NCI-H1092 treated with DMSO at 0.1 percent for 48 hours (cell line): ENCODE measurements around the gene TMEM271.
"Not testable (repeated sequence)": the region's sequence is repeated elsewhere in the genome, so short reads cannot be mapped to it uniquely, and the experiment has no call there.

ENCODE experiments used
- DNase-seq: peaks from one replicate; lab custom pipeline; 2025; lab: John Stamatoyannopoulos, UW

The TMEM271 gene

GRCh38 chr4:578451-579443 is 2.7 kb upstream of the TMEM271 start:
- no peak for DNase-seq

- DNase-seq, result no peak
Observed at GRCh38 chr4:577499-578450, 1.7 kb upstream of the TMEM271 start.

- DNase-seq, result no peak
Observed at GRCh38 chr4:576991-577498, 950 bp upstream of the TMEM271 start.

- peak; percentile 41 for DNase-seq
Observed at GRCh38 chr4:575281-576141, 584 bp downstream of the TMEM271 start.

- no peak for DNase-seq
Observed at GRCh38 chr4:574346-575161, 1.5 kb downstream of the TMEM271 start.

GRCh38 chr4:573122-573892 is 2.8 kb downstream of the TMEM271 start:
- DNase-seq, result peak; percentile 9

- DNase-seq, result no peak
Observed at GRCh38 chr4:572594-572993, 3.5 kb downstream of the TMEM271 start.

- DNase-seq, result no peak
Observed at GRCh38 chr4:571838-572572, 4.1 kb downstream of the TMEM271 start.

GRCh38 chr4:570754-571153 is 5.3 kb downstream of the TMEM271 start:
- no peak for DNase-seq

- DNase-seq, result no peak
Observed at GRCh38 chr4:569958-570667, 6.0 kb downstream of the TMEM271 start.

GRCh38 chr4:568962-569361 is 7.1 kb downstream of the TMEM271 start:
- DNase-seq, result no peak

GRCh38 chr4:568351-568652 is 7.8 kb downstream of the TMEM271 start:
- no peak for DNase-seq

GRCh38 chr4:567457-568350 is 8.4 kb downstream of the TMEM271 start:
- no peak for DNase-seq

GRCh38 chr4:566508-567295 is 9.4 kb downstream of the TMEM271 start:
- no peak for DNase-seq

- no peak for DNase-seq
Observed at GRCh38 chr4:566035-566434, 10.1 kb downstream of the TMEM271 start.

- not testable (repeated sequence) for DNase-seq
Observed at GRCh38 chr4:565614-566013, 10.5 kb downstream of the TMEM271 start.

GRCh38 chr4:562458-562857 is 13.6 kb downstream of the TMEM271 start:
- not testable (repeated sequence) for DNase-seq
